GM18907 (cell line): ENCODE data around the gene MAT2B.

Experiments
- ATAC-seq: cut with Tn5 transposase; IDR thresholded peaks from one replicate; pipeline ENCODE4 v1.9.1; 2021; ENCODE audit warnings: mild to moderate bottlenecking, moderate library complexity; ENCODE audit not compliant: unreplicated experiment

MAT2B gene

DNA sequence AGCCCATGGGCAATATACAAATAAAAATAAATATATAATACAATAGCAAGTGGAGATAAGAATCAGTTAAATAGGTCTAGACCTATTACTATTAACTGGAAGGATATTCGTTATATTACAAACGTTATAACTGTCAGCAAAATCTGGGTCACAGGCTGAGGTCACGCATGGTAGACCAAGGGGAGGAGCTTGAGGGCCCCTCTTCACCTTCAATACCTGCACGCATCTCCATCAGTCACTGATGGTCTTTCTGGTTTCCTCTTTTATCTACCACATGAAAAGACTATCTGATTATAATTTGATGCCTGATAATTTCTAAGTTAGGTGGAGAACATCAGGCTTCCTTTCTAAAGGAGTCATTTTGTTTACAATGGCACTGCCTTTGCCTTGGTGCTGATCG lies 43.2 kb downstream of the MAT2B start:
- no peak for ATAC-seq

DNA sequence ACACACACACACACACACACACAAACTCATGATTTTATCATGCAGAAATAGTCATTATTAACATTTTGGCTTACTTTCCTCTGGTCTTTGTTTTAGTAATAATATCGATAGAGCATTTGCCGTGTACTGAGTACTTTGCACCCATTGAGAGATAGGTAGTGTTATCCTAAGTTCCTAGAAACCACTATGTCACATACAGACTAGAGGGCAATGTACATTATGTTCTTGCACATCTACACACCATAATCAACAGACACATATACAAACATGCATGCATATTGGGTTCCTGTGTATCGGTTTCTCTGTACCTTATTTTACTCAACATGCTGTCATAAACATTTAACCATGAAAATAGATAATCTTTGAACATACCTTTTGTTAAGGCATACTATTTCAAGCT lies 45.7 kb downstream of the MAT2B start:
- no peak for ATAC-seq

DNA sequence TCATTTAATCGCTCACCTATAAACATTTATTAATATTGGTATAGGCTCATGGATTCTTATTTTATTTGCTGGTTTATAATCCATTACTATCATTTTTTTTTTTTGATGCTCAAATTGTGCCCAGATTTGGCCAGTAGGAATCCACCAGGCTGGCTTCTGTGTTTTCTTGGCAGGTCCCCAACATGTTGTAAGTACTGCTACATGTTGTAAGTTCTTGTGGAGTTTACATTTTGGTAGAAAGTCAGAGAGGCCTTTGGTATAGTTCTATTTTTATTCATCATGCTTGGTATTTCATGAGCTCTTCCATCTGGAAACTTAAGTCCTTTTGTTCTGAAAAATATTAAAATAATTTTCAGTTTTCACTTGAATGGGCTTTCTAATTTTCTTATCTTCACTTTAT lies 47.1 kb downstream of the MAT2B start:
- ATAC-seq = no peak

DNA sequence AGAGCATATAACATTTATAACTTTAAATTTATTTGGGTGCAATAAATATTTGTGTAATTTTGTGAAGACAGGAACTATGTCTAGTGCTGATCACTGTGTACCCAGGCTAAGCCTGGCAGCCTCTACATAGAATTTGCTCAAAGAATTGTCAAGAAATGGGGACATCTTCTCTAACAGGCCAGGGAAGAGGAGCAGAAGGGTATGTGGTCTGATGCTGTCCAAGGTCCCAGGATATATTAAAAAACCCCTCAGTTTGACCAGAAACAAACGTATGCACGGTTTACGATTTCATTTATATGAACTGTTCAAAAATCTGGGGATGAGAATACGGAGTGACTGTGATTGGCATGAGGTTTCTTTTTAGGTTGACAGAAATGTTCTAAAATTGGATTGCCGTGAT lies 55.9 kb downstream of the MAT2B start:
- ATAC-seq = no peak

DNA sequence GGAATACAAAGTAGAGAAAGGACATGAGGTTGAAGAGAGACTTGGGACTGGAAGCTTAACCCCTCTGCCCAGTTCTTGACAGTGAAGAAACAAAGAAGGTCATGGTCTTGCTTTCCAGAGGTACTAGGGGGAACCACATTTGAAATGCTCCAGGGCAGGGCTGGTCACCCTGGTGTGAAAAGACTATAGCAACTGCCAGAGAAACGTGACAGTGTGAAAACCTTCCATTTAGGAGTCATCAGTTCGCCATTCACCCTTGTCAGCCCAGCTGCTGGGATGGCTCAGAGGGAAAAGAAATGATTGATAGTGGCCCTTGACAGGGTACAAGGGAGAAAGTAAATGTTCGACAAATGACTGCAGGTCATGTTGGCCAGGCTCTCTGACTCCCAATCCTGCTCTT lies 56.7 kb downstream of the MAT2B start:
- ATAC-seq = no peak

DNA sequence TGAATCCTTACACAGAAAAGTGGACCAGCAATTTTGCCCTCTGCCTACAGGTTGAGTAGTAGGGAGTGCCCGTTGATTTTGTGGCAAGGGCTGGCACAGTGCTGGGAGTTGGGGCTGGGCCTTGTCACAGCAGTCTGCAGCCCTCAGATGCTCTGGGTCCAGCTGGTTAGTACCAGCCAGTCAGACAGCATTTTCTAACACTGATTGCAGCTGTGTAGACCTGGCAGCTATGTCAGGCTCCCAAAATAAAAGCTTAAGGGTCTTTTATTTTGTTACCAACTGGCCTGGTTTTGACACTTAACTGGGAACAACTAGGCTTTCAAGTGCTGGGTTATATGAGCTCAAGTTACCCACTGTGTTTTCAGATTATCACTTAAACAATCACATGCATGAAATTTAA lies 57.7 kb downstream of the MAT2B start:
- no peak for ATAC-seq

DNA sequence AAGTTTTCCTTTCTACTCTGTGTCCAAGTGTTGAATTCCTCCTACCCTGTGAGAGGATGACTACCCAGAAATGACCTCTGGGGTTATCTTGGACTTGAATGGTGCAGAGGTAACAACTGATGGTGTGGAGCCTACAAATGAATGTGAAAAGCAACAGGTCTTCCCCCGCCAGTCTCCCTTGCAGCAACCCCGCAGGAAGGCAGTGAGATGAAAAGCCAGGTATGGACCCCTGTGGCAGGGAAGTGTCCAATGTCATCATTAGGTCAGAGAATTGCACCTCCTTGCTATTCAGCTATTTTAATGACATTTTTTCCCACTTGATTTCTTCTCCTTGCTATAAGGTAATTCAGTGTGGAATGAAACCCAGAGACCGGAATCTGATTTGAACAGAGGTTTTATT lies 58.5 kb downstream of the MAT2B start:
- no peak for ATAC-seq

DNA sequence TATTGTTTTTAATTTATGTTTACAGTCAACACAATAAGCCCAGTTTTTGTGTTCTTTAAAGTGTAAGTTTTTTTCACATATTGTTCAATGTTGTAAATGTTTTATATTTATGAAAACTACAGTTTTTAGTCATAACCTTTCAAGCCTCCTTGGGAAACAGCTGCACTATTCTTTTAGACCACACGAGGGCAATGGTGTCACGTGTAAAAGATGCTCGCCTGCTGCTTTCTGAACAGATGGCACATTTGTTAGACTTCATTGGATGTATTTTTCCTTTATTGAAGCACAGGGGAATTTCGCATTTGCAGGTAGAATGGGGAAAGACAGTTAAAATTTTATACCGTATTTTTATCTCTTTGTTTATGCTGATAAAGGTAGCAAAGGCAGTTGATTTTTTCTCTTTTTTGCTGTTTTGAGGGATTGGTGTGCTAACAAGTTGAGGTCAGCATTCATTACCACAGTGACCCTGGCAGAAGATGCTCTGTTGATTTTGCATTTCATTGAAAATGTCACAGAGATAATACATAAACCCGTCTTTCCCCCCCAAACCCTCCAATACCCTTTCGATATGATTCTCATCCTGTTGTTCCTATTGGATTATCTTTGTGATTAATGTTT lies 59.0 kb downstream of the MAT2B start:
- peak; percentile 36 for ATAC-seq

DNA sequence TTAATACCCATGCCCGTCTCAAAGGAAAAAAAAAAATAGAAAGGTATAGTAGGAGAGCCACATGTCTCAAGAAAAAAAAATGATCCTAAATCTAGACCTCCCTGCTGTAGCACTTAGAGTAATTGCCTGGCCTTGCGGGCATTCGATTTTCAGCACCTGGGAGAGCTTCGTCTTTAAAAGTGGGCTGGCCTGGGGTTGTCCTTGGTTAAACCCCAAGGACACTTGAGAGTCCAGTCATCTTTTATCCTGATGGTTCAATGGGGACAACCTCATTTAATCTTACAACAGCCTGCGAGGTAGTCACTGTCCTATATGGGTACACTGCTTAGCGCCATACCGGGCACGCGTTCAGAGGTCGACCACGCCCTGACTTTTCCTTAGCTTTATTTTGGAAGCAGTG lies 60.1 kb downstream of the MAT2B start:
- peak; percentile 2 for ATAC-seq

DNA sequence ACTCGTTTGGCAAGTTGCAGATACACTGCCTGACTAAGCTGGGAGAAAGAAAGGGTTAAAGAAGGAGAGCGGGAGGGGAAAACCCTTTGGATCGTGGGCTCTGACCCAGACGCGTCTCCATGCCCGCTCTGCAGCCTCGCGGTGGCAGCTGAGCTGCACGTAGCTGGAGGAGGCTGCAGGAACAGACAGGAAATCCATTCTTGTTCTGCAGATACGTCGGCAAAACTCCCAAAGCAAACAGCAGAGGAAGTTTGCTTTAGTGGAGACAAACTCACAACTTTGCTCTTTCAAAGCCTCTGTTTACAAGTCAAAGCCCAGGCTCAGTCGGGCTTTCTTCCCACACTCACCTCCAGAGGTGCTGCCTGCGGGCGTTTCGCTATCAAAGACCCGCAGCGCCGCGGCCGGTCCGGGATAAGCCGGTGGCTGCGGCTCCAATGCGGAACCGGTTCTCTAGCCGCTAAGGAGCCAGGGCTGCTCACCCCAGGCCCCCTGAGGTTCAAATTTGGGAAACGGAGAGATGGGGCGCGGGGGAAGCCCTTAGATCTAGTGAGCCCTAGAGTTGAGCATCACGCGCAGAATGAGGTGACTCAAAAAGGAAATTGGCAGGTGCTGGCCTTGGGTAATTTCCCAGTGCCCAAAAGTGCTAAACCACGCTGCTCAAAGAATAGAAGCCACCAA lies 60.7 kb downstream of the MAT2B start:
- peak; percentile 91 for ATAC-seq

DNA sequence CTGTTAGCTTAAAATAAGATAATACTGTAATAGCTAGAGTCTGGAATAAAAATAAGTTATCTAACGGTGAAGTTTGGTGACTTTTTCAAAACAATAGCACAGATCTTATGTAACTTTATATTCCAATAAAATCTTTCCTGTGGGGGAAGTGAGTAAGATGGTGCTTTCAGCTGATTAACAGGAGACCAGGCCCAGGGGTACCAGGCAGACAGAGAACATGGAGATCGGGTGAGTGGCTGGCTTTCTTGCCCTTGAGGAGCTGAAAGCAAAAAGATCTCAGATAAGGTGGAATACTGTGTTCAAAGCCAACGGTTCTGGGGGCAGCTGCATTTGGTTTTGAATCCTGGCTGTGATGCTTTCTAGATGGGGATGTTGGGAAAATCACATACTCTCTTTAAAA lies 61.3 kb downstream of the MAT2B start:
- no peak for ATAC-seq

DNA sequence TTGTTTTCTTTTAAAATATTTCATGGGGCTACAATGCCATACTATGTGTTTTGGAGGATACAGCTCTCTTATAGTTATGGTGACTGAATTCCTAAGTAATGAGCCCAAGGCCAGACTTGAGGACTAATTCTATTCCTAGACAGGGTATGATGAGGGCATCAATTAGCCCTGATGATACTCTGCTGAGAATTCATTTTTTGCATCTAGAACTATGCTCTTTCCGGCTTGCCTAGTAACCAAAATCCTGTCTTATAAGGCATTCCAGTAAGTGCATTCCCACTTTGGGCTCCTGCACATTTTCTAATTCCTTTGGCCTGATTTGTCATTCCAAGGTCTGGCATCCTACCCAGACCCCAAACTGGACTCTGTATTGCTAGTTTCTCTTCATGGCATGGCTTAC lies 62.4 kb downstream of the MAT2B start:
- ATAC-seq = no peak
